Upper lobe of left lung (tissue), 4 donors: Measurements from ENCODE around the gene ETS1.

ENCODE experiments used
- CTCF ChIP-seq, 6 experiments: fragments of 450-650 bp in 4 of 6; fragments of 200-600 bp in 2 of 6; sonication (generic) in 2 of 6; IDR thresholded peaks; one replicate each; pipeline ENCODE4 v1.5.1; 2016 to 2019; ENCODE audit warnings: antibody characterized with exemption in 6 of 6
- EP300 ChIP-seq, 4 donors: sonication (generic); formaldehyde crosslinking; IDR thresholded peaks; one replicate each; pipeline ENCODE4 v1.5.1; 2017; ENCODE audit warnings: antibody characterized with exemption in 4 of 4, control low read depth in 2 of 4
- POLR2A ChIP-seq, 4 donors: fragments of 450-650 bp; IDR thresholded peaks; one replicate each; pipeline ENCODE4 v1.5.1; 2016 to 2017; ENCODE audit warnings: antibody characterized with exemption in 4 of 4, mild to moderate bottlenecking in 2 of 4
- POLR2AphosphoS5 ChIP-seq, 2 donors: sonication (generic); formaldehyde crosslinking; IDR thresholded peaks; one replicate each; pipeline ENCODE4 v1.5.1; 2017; ENCODE audit warnings: antibody characterized with exemption in 2 of 2

DNA sequence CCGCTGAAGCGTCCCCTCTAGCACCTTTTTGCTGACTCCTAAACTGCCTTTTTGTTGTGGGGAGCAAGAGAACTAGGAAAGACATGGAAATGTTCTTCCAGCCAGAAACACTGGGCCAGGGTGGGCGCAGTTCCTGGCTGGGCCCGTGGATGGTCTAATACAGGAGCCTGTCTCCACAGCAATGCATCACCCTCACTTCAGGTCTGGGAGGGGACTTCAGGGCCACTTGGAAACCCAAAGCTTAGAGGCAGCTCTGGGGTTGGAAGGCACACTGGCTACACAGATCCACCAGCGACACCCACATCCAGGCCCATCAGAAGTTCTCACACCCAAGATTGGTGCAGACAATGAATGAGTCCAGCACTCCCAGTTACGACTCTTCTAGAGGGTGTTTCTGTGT lies 120.3 kb downstream of the ETS1 start:
- TF ChIP-seq POLR2A (IDR thresholded peaks at IDR 0.05) (no peak), CTCF (IDR thresholded peaks at IDR 0.05) (no peak), POLR2AphosphoS5 (IDR thresholded peaks at IDR 0.05) (no peak), EP300 (IDR thresholded peaks at IDR 0.05) (no peak)
